HFFc6 (cell line): ENCODE measurements around the gene LCE3A. TPM values are rescaled to one million over a fixed set of nuclear protein-coding genes. Genes with fewer than 3 reads are reported as not detected.

Experiments used
- DNase-seq: peaks from one replicate; pipeline ENCODE4 v3.0.0-alpha.2; 2018
- H3K27ac Mint-ChIP-seq: 2 replicates; pipeline ENCODE4 v1.8.0; 2020; ENCODE audit warnings: mild to moderate bottlenecking, mixed read lengths
- H3K27me3 Mint-ChIP-seq: 2 replicates; pipeline ENCODE4 v1.8.0; 2021; ENCODE audit warnings: mild to moderate bottlenecking, moderate library complexity, mixed read lengths; ENCODE audit not compliant: insufficient read depth
- H3K36me3 Mint-ChIP-seq: 2 replicates; pipeline ENCODE4 v1.8.0; 2021; ENCODE audit warnings: low read depth, mixed read lengths
- H3K4me1 Mint-ChIP-seq: 2 replicates; pipeline ENCODE4 v1.8.0; 2020; ENCODE audit warnings: low read depth, mixed read lengths
- H3K4me3 Mint-ChIP-seq: 2 replicates; pipeline ENCODE4 v1.8.0; 2020; ENCODE audit warnings: mild to moderate bottlenecking, moderate library complexity, mixed read lengths
- H3K9me3 Mint-ChIP-seq: 2 replicates; pipeline ENCODE4 v1.8.0; 2020; ENCODE audit warnings: mild to moderate bottlenecking, mixed read lengths
- total RNA-seq, 6 experiments: library from RNA; stranded (reverse); fragmentation: NEBNext Ultra II Directional; extraction: Animal tissue kit (Norgen Biotek cat#: 25700); gene quantifications; 2 replicates in 1 of 6; 3 replicates in 5 of 6; pipeline ENCODE4 v1.2.3, GENCODE V29; 2021
- TF ChIP-seq, protein P1 (sequence below): fragments of 200-600 bp; sonication (generic); IDR thresholded peaks from 2 replicates; pipeline ENCODE4 v1.5.0; 2021; ENCODE audit warnings: antibody characterized with exemption, mild to moderate bottlenecking

The LCE3A gene
- total RNA-seq, 6 experiments from 2014 or later = not detected

DNA sequence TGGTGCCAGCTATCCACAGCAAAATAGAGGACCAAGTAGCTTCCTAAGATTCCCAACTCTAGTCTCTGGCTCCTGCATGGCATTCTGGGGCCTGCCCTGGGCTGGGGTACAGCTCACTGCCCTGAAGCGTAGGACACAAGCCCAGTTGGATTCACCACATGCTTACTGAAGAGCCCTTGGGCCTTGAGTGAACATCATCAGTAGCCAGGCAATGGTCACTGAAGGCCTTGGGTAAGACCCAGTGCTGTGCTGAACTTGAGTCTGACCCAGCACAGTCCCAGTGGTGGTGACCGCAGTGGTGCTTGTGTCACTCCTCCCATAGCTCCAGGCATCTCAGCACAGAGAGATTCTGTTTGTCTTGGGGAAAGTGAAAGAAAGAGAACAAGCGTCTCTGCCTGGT is 7.7 kb upstream of the LCE3A start:
- Mint-ChIP-seq H3K9me3 (peaks cover 13% of the 10 kb centered on the region), H3K27me3 (no peaks in the 10 kb centered on the region; the same call in none of the 2 replicates), H3K36me3 (no peaks in the 10 kb centered on the region), H3K4me3 (no peak overlapping the region), H3K4me1 (no peaks in the 10 kb centered on the region), H3K27ac (no peak overlapping the region)
- DNase-seq = no peak
- TF ChIP-seq, protein P1, sequence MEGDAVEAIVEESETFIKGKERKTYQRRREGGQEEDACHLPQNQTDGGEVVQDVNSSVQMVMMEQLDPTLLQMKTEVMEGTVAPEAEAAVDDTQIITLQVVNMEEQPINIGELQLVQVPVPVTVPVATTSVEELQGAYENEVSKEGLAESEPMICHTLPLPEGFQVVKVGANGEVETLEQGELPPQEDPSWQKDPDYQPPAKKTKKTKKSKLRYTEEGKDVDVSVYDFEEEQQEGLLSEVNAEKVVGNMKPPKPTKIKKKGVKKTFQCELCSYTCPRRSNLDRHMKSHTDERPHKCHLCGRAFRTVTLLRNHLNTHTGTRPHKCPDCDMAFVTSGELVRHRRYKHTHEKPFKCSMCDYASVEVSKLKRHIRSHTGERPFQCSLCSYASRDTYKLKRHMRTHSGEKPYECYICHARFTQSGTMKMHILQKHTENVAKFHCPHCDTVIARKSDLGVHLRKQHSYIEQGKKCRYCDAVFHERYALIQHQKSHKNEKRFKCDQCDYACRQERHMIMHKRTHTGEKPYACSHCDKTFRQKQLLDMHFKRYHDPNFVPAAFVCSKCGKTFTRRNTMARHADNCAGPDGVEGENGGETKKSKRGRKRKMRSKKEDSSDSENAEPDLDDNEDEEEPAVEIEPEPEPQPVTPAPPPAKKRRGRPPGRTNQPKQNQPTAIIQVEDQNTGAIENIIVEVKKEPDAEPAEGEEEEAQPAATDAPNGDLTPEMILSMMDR = no peak

DNA sequence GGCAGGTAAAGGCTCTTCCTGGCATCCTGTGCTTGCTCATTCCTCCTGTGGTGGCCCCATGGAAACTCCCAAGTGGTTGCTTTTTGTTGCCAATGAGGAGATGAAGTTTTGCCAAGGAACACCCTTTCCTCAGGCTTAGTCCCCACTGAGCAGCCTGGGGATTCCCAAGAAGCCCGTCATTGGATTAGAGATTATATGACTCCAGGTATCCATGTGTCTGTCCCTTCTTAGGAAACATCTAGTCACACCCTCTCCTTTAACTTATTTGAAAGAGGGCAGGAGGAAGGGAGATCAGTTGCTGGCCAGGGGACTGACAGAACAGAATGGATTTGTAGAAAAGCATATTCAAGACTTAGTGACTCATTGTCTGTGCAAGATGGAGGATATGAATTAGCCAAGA is 3.8 kb upstream of the LCE3A start:
- no peak for DNase-seq
- H3K27ac Mint-ChIP-seq = no peak overlapping the region
- TF ChIP-seq, protein P1 = no peak
- no peaks in the 10 kb centered on the region for H3K4me1 Mint-ChIP-seq
- H3K36me3 Mint-ChIP-seq = peaks cover 4% of the 10 kb centered on the region; the same call in 1 of the 2 replicates
- H3K27me3 Mint-ChIP-seq = peaks cover 2% of the 10 kb centered on the region
- no peak overlapping the region for H3K4me3 Mint-ChIP-seq
- H3K9me3 Mint-ChIP-seq = peaks cover 26% of the 10 kb centered on the region

DNA sequence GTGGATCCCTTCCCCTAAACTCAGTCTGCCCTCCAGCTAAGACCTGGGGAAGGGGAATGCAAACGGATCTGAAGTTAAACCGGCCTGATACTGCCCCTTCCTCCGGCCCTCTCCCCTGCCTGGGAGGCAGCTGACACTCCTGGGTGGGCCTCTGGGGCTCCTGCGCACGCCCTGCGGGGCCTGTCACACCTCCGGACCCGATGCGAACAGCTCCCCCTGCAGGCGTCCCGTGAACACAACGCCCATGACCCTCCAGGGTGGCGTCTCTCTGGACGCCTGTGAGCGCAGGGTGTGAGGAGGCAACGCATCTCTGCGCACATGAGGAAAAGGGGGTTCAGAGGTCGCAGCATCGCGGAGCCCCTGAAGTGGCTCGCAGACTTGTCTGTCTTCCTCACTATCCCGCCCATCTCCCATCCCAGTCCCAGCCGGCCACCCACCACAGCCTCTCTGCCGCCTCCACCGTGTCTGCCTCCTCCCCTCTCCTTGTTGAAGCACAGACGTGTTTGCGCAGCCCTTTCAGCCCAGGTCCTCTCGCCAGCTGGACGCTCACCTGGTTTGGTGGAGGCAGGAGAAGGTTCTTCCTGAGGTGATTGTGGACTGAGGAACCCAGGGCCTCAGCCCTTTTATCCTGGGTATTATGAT is 421 bp upstream of the LCE3A start:
- Mint-ChIP-seq H3K36me3 (peaks cover 9% of the 10 kb centered on the region), H3K27ac (no peak overlapping the region), H3K27me3 (peaks cover 4% of the 10 kb centered on the region), H3K9me3 (peaks cover 40% of the 10 kb centered on the region), H3K4me3 (no peak overlapping the region), H3K4me1 (no peaks in the 10 kb centered on the region)
- TF ChIP-seq, protein P1 = peak; percentile 49; the same call in 1 of the 2 replicates
- DNase-seq = no peak

DNA sequence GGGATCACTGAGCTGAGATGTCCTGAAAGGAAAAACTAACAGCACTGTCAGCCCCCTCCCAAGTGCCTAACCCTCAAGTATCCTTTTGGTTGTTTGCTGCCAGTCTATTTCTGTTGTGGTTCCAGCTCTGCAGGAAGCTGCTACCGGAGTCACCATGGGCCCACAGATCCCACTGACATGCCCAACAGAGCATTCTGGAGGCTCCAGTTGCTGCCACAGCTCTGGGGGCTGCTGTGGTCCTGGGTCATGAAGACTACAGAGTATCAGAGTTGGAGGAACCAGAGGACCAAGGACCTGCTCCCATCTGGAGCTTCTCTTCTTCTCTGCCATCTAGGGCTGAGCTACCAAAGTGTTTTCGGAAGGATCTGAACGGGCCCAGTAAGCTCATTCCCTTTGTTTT is 910 bp downstream of the LCE3A start:
- Mint-ChIP-seq H3K4me1 (no peaks in the 10 kb centered on the region), H3K27me3 (peaks cover 4% of the 10 kb centered on the region), H3K36me3 (peaks cover 11% of the 10 kb centered on the region), H3K4me3 (no peak overlapping the region), H3K27ac (no peak overlapping the region), H3K9me3 (peaks cover 49% of the 10 kb centered on the region)
- TF ChIP-seq, protein P1 = no peak
- DNase-seq = no peak

DNA sequence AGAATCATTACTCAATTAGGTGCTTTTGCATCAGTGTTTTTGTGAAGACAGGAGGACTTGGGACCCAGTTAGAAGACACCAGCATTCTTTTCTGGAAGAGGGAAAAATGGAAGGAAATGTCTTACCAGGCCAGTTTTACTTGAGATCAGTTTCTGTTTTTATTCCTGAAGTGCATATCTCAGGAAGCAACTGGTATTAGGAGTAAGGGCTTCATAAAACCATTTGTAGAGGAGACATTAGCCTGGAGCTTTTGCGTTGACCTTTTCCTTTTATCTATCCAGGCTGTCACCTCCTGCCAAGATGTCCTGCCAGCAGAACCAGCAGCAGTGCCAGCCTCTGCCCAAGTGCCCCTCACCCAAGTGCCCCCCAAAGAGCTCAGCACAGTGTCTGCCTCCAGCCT is 9.4 kb downstream of the LCE3A start, which contains the start of gene LCE3B:
Gene LCE3B, plus strand, starts transcription at position 301 of the 400 bp plus-strand sequence. Its CDS starts 0 bp downstream, at position 301.
- Mint-ChIP-seq H3K27ac (no peak within 1 kb of the TSS), H3K36me3 (peaks cover 3% of the 10 kb centered on the region), H3K4me3 (no peak within 1 kb of the TSS), H3K4me1 (no peaks in the 10 kb centered on the region), H3K27me3 (no peaks in the 10 kb centered on the region; the same call in 1 of the 2 replicates), H3K9me3 (peaks cover 15% of the 10 kb centered on the region)
- TF ChIP-seq, protein P1 = no peak
- DNase-seq = no peak
